Fibroblast of skin of back (primary cell): ENCODE results near the gene SRGAP2C.
A peak's percentile ranks its signal among the peaks of the same experiment; 100 is the strongest.
"Not testable (repeated sequence)": the region's sequence is repeated elsewhere in the genome, so short reads cannot be mapped to it uniquely, and the experiment has no call there.

Experiments used
- DNase-seq: peaks from one replicate; pipeline ENCODE4 v3.0.0-alpha.2; 2013

Gene SRGAP2C

DNA sequence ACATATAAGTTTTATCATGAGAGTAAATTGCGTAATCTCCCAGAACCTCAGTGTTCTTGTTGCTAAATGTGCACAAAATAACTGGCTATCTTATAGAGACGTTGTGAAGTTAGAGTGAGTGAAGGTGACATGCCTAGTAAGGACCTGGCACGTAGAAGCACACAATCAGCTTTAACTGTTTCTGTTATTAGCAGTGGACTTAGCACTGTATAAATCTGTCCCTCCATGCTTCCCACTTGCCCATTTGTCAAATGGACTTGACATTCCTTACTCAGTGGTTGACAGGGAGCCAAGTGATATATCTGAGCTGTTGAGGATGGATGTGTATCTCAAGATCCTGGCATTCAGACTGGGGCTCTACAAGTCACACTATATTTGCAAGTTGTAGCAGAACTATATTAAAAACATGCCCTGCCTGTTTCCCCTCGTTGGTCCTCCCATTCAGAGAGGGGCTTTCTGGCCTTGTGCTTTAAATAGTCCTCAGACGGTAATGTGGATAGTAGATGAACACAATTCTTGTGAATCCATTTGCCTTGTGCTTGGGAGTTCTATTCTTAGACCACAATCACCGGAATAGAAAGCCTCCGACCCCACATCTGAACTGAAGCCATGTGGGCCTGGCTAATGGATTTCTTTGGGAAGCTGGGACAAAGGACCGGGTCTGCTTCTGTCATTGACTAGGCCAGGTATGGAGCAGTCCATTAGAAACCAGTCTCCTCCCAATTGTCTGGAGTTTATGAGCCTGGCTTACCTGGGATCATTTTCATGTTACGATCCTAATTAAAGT, 43.0 kb downstream of the SRGAP2C start:
- not testable (repeated sequence) for DNase-seq

DNA sequence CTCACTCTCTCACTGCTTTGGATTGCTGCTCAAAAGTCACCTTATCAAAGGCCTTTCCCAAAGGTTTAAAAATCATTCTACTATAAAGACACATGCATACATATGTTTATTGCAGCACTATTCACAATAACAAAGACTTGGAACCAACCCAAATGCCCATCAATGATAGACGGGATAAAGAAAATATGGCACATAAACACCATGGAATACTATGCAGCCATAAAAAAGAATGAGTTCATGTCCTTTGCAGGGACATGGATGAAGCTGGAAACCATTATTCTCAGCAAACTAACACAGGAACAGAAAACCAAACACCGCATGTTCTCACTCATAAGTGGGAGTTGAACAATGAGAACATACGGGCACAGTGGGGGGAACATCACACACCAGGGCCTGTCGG, 45.9 kb downstream of the SRGAP2C start:
- not testable (repeated sequence) for DNase-seq

DNA sequence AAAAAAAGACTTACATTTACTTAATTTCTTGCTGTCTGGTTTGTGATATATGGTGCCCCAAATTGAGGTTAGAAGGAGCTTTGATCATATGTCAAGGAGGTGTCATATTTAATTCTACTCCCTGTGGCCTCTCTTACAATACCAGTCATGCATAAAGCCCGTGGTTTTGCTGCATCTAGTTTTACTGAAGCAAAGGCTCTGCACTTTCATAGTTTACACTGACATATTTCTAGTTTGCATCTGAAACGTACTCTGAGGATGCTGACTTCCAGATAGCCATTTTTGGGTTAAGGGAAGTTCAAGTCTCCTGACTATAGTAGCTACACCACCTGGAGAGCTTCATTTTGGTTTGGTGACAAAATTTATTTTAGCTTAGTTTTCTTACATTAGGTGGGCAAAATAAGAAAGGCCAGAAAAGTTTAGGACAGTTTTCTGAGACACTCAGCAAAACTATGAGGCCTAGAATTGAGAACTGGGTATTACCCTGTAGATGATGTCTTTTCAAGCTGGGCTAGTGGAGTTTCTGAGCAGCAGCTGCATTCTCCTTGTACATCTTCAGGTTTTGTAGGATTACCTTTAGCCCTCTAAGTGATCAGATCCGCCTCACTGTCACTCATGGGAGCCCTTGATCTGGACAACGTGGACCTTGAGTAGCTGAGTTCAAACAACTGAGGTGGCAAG, 47.8 kb downstream of the SRGAP2C start:
- DNase-seq: not testable (repeated sequence)

DNA sequence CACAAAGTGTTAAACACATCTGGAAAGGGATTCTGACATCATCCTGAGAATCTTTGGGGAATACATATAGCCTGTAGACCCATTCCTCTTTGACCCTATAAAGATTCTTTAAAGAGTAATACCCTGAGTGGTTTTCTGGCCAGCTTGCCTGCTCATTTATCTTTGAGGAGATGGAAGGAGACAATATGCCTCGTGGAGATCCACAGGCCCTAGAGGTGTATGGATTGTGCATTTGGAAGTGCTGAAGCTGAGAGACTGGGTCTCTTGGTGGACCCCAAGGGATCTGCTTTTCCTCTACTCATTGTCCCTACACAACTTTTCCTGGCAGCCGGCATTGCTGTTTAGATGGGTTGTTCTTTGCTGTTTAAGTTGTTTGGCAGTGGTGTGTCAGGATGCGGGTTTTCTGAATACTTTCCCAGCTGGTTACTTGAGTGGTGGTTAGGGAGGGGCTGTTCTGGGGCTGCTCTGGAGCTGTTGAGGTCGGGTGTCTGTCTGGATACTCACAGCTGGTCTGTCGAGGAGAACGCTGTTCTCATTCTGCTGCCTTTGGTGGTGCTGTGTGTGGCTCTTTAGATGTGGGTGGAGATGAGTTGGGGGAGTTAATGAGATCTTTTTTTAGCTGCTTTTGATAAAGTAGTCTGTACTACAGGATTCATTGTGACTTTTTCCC, 49.5 kb downstream of the SRGAP2C start:
- not testable (repeated sequence) for DNase-seq

DNA sequence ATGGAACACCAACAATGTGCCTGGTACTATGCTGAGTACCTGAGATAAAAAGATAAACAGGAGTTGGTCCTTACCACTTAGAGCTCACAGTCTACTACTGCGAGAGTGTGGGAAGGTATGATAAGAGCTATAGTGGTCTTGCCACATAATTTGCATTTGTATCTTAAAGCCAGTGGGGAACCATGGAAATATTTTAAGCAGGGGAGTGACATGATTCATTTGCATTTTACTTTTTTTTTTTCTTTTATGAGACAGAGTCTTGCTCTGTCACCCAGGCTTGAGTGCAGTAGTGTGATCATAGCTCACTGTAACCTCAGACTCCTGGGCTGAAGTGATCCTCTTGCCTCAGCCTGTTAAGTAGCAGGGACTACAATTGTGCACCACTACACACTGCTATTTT, 53.6 kb downstream of the SRGAP2C start:
- not testable (repeated sequence) for DNase-seq

DNA sequence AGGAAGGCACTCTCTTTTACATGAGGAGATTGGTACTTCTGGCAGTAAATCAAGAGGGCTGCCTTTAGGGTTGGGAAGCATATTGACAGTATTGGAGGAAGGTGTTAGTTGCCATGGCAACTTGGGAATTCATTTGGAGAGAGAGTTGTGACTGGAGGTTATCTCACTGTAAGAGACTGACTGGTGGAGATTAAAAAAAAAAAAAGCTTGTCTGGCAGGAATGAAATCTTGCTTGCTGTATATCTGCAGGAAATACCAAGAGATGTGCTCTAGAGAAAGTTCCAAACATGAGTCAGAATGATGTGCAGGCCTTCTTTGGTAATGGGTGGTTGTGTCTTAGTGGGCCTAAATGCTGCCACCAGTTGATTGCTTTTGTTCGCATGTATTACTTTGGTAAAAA, 59.1 kb downstream of the SRGAP2C start:
- not testable (repeated sequence) for DNase-seq

DNA sequence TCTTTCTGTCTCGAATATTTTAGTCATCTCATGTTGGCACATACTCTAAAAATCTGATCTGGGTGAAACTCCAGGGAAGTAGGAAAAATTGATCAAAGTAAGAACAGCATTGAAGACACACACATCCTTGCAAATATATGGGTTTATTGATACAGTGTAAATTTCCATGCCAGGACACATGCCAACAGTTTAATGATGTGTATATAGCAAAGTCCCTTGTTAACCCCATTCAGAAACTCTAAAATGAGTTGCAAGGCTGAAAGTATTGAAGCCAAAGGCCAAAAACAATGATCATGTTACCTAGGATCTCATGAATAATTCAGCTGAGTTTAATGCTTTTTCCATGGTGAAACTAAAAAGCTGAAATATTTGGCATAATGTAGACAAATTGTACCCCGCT, 61.6 kb downstream of the SRGAP2C start:
- not testable (repeated sequence) for DNase-seq

DNA sequence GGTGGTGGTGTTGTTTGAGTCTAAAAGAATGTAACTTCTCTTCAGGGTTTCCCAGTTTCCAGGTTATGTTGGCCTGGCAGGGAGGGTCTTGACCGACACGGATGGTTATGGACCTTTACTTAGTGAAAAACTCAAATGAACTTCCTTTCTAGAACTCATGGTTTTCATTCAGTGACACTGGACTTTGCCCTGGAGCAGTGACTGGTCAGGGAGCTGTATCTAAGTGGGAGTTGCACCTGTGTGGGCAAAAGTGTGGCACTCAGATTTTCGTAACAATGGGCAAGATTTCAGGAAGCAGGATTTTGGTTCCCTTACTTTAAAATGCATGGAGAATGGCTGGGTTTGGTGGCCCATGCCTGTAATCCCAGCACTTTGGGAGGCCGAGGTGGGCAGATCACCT, 67.9 kb downstream of the SRGAP2C start:
- not testable (repeated sequence) for DNase-seq

DNA sequence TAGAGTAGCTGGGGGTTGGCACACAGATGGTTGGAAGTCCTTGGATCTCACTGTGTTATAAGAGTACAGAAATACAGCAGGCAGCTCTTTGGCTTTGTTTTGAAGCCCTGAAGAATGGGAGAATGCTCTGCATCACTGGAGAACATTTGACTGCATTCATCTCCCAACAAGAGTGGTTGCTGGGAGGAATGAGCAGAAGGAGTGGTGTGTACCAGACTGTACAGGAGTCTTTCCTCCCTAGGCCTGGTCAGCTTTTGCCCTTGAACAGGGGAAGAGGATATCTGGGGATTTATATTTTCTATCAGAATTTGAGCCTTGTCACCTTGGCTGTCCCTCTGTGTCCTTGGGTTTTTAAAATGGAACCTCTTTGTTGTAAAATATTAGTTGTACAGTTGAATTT, 69.8 kb downstream of the SRGAP2C start:
- DNase-seq: not testable (repeated sequence)

DNA sequence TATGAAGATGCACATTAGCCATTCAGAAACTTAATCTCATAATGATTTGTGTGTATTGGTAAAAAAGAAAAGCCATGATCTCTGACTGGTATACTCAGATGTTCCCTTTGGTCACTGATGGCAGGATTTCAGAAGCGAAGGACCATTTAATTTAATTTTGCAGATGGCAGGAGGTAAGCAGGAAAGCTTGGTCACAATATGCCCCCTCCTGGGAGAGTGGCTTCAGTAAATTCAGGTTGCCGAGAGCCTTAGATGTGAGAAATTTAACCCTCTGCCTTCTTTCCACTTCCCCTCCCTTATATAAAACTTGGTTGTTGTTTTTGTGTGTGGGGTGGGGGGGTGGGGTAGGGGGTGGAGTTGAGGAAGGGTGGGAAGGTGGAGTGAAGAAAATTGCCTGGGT, 72.9 kb downstream of the SRGAP2C start:
- not testable (repeated sequence) for DNase-seq

DNA sequence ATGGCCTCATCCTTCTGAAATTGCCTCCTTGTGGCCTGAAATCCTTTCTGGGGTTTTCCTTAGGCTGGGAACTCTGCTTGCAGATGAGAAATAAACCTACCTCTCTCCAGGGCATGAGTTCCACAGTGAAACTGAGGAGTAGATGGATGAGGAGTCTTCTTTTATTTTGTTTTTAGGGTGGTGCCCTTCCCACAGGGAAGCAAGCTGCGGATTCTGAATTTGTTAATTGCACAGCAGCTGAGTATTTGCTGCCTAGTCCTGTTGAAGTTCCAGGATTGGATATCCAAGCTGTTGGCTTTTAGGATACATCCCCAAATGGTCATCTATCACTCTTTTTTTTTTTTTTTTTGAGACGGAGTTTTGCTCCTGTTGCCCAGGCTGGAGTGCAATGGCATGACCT, 73.4 kb downstream of the SRGAP2C start:
- DNase-seq: not testable (repeated sequence)

DNA sequence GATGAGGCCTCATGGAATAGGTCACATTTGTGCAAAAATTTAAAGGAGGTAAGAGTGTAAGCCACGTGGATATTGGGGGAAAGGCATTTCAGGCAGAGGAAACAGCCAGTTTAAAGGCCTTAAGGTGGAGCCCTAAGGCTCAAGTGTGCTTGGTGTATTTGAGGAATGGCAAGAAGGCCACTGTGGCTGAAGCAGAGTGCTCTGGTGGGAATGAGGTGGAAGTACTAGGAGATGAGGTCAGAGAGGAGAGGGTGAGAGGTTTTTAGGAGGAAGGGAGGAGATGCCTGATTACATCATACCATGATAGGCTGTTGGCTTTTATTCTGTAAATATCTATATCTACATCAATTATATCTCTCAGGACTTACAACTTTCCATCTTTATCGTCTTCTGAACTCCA, 75.4 kb downstream of the SRGAP2C start:
- DNase-seq: peak; percentile 7

DNA sequence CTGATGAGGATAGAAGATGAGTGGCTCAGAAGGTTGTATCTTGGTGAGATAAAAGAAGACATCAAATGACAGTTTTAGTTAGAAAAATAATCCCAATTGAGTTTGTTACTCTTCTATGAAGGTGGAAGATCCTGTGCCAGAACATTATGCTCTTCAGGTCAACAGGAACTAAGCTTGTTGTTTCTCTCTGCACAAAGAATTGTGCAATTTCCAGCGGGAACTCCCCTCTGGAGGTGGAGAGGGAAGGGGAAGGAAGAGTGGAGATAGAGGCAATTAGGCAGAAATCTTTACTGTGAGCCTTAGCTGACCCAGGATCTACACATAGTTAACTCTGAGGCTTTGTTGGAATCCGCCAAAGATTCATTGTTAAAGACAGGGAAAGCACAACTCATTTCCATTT, 77.4 kb downstream of the SRGAP2C start:
- DNase-seq: not testable (repeated sequence)

DNA sequence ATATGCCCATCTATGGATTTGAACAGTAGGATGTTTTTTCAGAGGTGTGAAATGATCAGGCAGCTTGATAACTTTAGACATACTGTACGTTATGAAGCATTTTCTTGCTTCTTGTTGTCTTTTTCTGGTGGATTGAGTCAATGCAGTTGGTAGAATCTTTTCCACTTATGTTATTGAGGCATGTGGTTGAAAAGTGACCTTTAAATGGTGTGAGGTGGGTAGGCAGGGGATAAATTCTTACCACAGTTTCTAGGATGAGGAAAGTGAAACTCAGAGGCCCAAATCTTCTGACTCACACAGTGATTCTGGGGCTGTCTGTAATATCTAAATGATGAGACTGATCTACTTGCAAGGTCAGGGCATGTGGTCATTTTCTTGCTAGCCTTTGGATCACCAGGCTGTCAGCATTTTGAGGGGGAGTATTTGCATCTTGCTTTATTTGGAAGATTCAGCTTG, 79.0 kb downstream of the SRGAP2C start:
- DNase-seq: peak; percentile 42

DNA sequence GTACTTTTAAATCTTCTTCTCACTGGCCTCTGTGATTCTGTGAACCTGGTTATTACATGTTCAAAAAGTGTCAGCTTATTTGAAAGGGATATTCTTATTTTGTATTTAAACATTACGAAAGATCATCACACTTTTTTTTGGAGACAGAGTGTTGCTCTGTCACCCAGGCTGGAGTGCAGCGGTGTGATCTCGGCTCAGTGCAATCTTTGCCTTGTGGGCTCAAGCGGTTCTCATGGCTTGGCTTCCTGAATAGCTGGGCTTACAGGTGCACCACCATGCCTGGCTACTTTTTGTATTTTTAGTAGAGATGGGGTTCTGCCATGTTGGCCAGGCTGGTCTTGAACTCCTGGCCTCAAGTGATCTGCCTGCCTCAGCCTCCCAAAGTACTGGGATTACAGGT, 82.3 kb downstream of the SRGAP2C start:
- DNase-seq: not testable (repeated sequence)

DNA sequence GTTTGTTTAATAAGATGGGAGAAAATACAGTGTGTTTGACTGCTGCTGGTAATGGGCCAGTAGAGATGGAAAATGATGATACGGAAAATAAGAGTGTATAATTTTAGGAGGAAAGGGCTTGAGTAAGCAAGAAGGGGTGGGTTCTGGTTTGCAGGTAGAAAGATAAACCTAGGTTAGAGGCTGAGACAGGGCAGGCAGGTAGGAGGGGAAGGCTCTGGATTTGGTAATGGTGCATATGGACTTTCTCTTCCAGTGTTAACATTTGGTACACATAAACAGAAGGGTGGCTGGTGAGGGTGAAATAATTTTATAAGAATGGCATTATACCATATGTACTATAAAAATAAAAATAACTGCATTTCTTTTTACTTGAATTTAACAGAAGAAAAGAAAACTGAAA, 84.5 kb downstream of the SRGAP2C start:
- DNase-seq: not testable (repeated sequence)

DNA sequence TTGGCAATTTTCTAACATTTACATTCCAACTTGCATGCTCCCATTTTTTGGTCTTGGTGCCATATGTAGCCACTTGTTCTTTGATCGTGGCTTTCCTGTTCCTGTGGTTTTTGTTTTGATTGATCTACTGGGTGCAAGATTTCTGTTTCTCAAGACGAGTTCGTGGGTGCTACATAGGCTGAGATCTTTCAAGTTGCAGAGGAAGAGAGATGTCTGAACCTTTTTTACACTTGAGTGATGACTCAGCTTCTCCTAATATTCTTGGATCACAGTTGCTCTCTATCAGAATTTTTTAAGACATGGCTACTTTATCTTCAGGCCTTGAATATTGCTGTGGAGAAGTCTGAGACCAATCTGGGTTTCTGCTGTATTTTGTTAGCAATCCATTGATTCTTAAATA, 85.2 kb downstream of the SRGAP2C start:
- DNase-seq: not testable (repeated sequence)

DNA sequence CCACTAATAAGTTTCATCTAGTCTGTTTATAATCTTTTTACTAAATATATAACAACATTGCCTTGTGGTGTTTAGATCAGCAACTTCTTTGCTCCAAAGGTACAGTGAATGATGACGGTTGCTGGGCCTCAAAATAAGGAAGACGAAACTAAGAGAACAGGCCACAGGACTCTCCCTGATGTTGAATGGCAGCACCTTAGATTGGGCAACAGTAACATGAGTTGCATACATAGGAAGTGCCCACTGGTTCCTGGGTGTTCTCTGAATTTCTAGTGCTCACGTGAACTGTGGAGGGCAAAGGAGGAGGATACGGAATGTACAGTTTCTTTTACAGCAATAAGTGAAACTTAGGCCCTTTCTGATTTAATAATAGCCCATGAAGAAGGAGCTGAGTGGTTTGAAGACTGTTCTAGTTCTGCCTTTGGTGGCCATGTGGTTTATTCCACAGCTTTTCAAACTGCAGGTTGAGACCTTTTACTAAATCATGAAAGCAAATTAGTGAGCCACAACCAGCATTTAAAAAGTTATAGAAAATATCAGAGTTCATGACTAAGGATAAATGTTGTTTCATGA, 86.5 kb downstream of the SRGAP2C start:
- not testable (repeated sequence) for DNase-seq

DNA sequence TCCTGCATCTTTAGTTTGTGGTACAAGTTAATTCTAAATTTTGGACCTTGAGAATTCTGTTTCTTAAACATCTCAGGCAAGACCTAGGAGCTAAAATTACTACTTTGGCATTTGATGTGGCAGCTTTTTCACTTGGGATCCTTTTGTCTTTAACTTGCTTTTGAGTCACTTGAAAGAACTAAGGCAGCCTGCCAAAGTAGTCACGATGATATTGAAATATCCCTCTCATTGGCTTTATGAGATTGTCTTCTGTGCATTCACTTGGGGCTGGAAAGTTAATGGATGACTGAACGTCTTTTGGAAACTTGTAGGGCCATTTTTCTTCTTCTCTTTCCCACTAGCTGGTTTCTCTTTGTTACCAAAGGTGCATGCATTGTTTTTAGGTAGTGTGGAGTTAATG, 90.7 kb downstream of the SRGAP2C start:
- peak; percentile 2 for DNase-seq

DNA sequence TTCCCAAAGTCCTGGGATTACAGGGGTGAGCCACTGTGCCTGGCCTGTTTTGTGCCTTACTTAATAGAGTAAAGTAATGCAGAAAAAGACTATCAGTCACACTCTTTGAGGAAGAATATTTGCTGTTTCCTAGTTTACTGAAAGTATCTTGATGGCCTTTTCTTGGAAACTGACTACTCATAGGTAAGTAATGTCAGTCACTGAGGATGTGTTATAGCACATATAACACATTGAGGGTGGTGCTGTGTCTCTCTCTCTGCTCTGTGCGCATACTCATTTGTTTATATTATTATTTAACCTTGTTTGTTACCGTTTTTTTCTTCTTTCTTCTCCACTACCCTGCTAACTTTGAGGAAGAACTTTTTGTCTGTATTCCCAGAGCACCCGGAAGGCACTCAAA, 93.4 kb downstream of the SRGAP2C start:
- DNase-seq: not testable (repeated sequence)

DNA sequence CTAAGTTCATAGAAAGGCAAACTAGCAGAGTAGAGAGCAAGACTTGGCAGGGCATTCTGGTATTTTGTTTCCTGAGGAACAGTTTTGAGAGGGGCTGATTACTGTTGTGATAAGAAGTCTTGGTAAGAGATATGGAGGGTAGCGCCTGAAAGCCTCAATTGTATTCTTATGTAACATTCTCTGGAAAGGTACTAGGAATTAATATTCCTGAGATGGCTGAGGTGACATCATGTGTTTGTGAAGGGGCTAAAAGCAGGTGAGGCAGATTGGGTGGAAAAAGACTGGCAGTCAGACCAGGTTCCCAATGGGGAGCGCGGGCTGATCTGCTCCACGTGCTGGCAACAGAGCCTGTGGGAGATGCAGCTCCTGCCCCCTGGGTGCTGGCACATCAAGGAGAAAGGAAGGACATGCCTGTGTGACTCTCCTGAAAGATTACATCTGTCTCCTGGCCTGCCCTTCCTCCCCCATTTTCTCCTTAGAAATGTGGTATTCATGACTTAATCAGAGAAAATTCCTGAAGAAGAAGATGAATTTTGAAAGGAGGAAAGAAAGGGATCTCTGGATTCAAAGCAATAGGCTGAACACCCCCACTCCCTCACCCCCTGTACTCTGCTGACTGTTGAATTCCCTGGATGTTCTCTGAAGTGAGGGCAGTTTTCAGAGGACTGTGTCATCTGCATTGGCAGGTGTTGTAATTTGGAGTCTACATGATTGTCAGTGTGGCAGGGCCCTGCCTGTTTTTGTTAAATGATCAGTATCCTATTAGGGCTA, 94.2 kb downstream of the SRGAP2C start:
- peak; percentile 21 for DNase-seq

DNA sequence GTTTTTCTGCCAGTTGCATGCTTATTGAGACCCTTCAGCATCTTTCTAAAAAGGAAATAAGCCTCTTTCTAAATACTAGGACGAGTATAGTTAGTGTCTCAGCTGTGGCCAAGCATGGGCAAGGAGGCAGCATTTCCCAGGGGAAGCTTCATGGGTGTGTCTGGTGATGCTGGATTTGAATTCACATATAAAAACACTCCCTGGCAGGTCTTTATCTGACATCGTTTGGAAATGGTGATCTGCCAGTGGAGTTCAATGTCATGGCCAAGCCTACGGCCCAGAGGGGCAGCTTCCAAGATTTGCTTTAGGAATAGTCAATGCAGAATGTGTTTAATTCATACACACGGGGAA, 94.7 kb downstream of the SRGAP2C start:
- DNase-seq: not testable (repeated sequence)
